Measurements from ENCODE around the gene CHRM2.

CHRM2 gene

DNA sequence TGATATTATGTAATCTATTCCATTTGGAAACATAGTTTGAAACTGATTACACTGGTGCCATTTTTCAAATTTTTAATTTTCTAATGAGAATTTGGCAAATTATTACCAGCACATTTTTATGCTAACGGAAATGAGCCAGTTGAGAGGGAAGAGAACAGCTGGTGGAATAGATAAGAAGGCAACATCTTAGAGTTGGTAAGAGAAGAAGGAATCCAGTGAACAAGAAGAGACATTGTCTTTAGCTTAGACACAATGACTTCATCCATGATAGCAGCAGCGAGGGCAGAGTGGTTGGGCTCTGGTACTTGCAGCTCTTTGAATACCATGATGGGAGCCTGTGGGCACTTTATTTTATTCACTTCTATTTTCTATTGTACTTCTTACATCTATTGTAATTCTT is 89.6 kb downstream of the CHRM2 start:
- DNase-seq (no peak), ATAC-seq (no peak)

DNA sequence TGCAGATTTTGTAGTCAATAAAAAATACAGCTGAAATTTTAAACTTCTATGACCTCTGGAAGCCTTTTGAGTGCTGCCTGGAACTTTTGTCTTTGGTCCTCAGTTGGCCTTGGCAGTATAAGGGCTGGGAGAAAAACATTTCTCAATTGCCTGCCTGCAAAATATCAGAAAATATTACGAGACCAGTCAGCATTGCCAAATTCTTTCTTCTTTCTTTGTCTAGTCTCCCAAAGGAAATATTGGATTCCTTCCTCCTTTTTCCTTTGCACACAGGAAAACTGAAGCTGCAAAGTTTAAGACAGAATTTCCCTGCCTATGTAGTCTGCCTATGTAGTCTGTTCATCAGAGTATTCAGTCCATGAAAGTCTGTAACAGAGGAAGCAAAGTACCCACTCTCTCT is 95.9 kb downstream of the CHRM2 start:
- DNase-seq (no peak), ATAC-seq (no peak)

DNA sequence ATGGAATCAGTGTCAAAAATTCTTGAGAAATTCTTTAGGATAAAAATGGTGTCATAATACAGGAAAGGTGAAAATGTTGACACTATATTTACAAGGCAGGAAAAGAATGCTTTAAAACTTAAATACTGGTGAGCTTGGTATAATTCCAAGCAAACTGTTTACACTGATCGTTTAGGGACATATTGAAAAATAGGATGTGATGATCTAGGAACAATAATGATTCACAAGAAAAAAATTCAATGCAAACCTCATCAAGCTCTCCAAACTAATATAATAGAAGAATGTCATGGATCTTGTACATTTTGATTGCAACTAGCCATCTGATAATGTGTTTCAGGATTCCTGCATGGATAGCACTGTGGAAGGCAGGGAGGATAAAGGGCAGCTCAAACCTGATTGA is 98.4 kb downstream of the CHRM2 start:
- DNase-seq (no peak), ATAC-seq (no peak)

DNA sequence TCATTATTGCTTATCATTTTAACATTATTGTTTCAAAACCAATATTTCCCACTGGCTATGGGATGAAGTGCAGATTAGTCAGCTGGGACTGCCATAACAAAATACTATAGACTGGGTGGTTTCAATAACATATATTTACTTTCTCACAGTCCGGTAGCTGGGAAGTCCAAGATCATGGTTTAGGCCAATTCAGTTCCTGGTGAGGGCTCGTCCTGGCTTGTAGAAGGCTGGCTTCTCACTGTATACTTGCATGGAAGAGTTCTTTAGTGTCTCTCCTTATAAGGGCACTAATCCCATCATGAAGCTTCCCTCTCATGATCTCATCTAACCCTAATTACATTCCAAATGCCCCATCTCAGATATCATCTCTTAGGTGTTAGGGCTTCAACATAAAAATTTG is 101.3 kb downstream of the CHRM2 start:
- ATAC-seq (no peak), DNase-seq (no peak)

DNA sequence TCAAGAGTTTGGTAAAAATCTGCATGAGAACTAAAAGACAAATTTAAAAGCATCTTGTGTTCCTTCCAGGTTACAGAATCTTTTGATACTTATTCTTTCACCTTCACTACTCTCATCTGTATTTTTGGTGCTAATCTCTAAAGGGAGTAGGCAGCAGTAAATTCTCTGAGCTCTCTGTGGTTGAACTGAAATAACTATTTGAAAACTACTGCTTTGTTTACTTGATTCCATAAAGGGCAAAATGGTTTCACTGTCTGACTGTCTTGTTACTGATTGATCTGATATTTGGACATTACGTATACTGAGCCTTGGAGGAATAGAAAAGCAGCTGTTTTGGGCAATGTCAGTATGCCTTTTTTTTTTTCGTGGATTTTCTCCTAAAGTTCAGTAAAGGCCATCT is 103.3 kb downstream of the CHRM2 start:
- DNase-seq (no peak), ATAC-seq (no peak)

DNA sequence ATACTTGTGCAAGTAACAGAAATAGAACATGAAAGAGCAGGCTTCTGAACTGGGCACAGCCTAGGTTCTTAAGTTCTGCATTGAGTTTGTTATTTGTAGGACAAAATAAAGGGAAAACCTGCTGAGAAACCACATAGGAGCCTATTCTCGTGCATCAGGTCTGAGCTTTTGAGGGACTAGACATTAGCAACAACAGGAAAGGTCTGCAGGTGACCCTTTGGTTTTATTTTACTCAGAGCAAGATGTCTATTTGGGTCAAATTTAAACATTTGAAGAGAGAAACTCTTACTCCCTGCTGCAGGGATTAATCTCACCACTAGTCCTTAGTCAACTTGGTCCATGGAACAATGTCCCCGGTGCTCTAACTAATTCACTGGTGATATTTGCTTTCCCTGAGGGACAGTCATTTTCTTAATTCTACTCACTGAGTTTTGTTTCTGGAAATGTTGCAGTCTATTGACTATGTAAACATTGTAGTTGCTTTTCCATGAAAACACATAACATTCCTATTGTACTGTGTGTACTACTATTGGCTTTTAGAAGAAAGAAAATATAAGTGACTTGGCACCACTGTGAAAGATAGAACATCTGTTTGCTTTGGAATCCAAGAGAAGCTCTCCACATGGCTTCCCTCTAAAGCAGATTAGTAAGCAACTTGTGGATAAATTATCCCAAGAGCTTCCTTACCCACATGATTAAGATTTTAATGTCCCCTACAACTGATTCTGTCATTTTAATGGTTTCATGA is 108.2 kb downstream of the CHRM2 start:
- DNase-seq (no peak), ATAC-seq (no peak)

DNA sequence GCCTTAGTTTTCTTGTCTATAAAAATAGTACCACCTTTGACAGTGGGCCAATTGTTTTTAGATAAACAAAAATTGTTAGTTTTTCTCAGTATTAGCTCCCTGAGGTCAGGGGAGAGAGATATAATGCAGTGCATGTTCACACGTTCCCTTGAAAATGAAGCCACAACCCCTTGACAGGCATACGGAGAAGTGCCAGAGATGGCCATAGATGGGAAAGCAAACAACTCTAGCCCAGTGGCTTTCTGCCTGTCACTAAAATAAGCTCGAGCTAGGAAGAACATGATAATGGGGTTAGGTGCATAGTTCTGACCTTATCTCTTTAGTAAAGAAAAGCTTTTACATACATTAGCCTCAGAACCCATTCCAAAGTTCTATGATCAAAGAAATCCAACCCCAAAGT is 124.9 kb downstream of the CHRM2 start:
- DNase-seq = no peak
- ATAC-seq = no peak

DNA sequence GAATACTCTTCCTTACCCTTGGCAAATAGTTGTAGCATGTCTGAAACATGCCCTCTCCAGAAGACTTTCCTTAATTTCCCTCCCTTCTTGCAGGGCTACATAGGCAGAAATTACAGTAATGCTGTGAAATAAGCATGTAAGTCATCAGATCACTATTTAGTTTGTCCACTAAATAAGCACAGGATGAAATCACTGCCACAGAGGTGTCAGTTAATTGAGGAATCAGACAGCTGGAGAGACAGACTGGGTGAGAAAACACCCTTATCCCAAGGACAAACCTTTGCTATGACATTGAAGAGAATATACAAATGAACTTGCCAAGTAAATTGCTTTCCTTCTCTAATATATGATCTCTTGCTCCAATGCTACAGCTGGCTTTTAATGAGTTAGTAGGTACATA is 129.3 kb downstream of the CHRM2 start:
- ATAC-seq = no peak
- no peak for DNase-seq

DNA sequence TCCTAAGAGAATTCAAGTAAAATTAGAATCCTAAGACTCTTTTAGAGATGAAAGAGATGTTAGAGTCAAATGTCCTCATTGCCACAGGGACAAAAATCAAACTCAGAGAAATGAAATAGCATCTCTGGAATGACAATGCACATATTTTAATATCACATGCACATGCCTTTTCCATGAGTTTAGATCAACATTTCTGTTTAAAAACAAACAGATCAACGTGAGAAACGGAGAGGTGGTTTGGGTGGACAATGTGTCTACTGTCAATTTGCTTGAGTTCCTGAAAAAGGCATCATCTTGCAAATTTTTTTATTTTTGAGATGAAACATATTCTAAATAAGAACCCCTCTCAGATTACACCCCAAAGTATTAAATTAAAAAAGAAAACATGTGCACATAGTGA is 130.0 kb downstream of the CHRM2 start:
- ATAC-seq (no peak), DNase-seq (no peak)

DNA sequence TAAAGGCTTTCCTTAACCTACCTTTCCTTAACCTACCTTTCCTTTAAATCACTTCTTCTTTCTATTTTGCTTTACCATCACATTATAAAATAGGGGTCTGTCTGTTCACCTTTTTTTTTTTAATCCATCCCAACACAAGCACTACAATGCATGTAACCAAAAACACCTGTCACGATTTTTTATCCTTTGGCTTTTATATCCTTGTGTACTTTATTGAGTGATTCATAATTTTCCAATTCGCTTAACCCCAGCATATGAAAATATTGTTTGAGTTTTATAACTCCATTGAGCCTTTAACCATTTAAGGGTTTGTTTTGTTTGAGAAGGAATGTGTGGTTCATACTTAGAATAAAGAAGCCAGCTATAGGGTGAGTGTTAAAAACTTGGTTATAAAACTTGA is 132.2 kb downstream of the CHRM2 start:
- no peak for DNase-seq
- ATAC-seq = no peak

DNA sequence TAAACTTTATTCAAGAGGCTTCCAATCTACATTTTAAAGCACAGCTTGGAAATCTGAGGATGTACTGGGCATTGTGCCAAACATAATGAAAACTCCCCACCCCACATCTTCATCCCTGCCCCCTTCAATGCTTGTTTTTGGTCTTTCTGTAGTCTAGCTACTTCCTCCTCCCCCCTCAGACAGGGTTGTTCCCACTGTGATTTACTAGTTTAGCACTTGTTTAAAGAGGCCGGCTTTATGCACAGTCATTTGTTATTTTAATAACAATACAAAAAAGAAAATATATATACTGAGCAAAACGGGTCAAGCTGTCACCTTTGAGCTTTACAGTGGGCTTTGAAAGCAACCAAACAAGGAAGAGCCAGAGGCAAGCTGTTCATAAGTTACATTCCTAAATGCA is 132.6 kb downstream of the CHRM2 start:
- DNase-seq (no peak), ATAC-seq (no peak)

DNA sequence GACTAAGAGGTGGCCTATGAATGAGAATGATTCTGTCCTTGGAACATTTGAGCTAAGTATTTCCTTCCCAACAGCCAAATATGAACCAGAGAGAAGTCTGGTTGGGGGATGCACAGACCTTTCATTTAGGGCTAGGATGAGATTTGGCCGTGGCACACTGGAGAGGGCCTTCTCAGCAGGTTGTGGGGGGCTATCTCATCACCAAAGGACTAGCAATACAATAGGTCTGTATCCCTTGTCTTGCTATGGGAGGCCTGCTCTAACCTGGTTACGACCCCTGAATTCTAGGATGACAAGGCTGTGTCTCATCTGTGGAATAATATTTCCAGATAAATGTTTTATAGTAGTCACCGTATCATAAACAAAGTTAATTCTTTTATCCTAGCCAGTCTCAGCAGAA is 133.0 kb downstream of the CHRM2 start:
- ATAC-seq (no peak), DNase-seq (no peak)

DNA sequence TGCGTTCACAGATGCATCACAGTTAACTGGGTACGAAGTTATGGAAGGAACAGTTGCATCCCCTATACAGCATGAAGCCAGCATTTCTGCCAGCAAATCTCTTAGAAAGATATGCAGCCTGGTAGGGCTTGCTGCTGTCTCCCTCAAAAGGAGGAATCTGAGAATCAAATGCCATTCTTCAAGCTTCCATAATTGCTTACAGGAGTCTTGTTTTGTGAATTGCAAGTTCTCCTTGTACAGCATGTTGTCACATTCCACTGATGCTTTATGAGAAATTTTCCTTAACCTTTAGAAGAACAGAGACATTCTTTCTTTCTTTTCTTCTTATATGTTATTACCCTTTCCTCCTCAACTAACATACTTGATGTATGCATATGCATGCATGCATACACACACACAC is 134.6 kb downstream of the CHRM2 start:
- DNase-seq = no peak
- ATAC-seq = no peak

DNA sequence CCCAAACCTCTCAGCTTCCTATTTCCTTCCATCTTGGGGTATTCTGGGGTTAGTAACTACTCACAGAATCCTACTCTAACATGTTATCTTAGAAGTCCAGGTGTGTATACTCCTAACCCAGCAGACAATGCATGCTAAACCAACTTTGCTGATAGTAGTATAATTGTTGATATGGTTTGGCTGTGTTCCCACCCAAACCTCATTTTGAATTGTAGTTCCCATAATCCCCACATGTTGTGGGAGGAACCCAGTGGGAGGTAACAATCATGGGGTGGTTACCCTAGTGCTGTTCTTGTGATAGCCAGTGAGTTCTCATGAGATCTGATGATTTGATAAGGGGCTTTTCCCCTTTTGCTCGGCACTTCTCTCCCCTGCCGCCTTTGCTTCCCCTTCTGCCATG is 135.1 kb downstream of the CHRM2 start:
- no peak for DNase-seq
- no peak for ATAC-seq

DNA sequence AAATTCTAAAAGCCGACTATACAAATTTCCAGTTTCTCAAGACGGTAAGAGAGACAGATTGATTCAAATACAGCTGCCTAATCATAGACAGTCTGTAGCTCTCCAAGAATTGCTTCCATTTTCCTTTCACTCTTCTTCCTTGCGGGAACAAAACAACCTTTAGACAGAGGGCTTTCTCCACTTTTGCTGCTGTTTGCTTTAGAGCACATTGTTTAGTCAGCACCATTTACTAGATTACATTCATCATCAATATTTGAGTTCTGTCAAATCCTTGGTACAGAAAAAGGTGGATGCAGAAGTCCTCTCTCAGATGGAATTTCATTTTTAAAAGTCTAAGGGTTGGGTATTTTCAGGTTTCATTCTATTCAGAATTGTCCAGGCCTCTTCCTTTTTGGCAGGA is 137.4 kb downstream of the CHRM2 start:
- DNase-seq (no peak), ATAC-seq (no peak)

DNA sequence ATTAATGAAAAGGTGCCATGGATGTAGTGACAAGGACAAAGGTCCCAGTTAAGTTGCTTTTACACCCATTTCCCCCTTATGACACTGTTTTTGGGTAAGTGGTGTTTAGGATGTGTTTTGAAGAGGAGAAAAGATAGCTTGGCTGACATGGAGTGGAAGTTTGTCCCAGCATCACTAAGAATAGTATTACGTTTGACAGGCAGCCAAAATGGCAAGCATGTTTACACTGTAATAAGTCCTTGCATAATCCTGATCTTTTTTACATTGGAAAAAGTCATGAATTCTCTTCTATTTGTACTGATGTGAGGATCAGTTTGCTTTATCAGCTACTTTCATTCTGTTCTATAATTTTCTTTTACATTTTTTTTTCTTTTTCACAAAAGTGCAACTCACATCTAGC is 137.8 kb downstream of the CHRM2 start:
- ATAC-seq (no peak), DNase-seq (no peak)

DNA sequence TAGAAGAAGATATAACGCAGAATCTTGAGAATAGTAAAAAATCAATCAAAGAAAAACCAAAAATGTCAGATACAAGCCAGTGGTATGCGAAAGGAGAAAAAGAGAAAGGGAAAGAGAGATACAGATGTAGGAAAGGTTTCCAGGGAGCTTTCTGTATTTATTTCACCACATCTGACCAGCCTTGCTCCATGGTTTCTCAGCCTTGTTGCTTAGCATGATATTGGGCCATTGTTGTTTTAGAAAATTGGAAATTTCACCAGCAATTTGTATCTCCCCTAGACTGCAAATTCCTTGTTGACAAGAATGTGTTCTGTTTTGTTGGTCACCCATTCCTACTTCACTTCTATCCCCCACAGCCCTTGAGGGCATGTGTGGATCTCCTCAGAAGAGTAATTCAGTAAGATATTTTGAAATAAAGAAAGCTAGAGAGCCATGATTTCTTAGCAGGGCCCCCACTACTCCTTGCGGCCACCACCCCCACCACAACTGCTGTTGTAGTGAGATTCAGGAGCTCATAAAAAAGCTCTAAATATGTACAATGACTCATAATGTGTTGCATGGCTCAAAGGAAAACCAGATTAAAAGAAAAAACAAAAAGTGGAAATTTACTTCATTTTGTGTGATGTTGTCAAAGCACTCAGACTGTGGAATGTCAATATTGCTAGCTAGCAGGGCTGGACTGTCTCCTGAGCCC is 138.7 kb downstream of the CHRM2 start:
- DNase-seq (no peak), ATAC-seq (no peak)

DNA sequence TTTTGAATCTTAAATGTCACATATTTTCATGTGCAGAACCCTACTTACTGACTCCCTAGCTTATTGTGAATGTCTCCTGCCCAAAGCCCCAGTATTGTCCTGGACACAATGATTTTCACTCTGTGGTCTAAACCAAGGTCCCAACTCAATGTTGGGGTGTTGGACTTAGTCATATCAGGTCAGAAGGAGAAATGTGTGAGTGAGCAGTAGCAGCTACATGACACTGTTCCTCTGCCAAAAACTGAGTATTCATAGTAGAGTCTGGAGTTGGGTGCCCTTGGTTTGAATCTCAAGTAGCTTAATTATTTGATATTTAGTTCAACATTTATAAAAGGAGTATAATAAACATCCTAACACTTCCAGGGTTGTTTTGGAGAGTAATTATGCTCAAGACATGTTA is 141.0 kb downstream of the CHRM2 start:
- ATAC-seq (no peak), DNase-seq (no peak)

DNA sequence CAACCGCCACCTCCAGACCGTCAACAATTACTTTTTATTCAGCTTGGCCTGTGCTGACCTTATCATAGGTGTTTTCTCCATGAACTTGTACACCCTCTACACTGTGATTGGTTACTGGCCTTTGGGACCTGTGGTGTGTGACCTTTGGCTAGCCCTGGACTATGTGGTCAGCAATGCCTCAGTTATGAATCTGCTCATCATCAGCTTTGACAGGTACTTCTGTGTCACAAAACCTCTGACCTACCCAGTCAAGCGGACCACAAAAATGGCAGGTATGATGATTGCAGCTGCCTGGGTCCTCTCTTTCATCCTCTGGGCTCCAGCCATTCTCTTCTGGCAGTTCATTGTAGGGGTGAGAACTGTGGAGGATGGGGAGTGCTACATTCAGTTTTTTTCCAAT is 146.6 kb downstream of the CHRM2 start:
- no peak for ATAC-seq
- no peak for DNase-seq

DNA sequence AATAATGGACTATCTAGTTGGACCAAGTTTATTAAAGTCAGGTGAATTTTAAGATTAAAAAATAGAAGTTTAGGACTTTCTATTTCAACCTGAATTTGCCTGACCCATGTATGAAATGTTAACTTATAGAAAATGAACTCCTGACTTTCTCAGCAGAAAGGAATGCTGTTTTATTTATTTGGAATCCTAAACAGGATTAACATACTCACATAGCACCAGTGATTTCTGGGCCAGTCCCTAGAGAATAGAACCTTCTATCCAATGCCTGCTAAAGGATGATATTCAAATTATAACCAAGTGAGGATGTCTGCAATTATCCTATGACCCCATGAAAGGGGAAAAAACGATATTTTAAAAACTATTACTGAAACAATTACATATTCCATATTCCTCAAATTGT is 148.8 kb downstream of the CHRM2 start:
- ATAC-seq (no peak), DNase-seq (no peak)

DNA sequence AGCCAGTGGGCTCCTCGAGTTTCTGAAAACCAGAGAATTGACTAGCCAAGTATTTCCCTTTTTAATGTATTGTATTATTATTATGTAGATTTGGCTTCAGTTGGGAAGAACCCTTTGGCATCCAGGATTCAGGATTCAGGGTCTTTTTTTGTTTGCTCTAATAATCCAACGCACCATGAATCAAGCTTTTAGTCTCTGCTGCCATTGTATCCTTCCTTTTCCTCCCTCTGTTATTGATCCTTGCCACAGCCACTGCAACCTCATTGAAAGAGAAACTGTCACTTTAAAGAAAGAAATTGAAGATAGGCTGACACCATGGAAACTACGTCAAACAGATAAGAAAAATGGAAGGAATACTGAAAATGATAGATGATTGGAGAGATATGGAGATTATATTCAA is 150.0 kb downstream of the CHRM2 start:
- DNase-seq (no peak), ATAC-seq (no peak)

DNA sequence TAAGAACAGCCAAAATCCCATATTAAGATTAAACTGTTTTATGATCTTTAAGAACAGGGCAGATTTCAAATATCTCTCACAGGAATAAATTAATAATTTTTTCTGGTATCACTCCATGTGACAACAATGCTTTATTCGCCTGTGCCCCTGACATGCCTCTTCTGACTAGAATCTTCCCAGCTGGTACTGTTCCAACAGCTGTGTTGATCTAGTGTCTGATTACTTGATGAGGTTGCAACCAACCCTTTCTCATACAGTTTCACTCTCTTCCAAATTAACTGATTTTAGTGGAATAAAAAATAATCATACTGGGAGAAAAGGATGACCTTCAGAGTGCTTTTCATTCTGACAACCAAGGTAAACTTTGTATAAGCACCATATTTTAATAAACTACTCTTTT is 151.9 kb downstream of the CHRM2 start:
- DNase-seq (no peak), ATAC-seq (no peak)

DNA sequence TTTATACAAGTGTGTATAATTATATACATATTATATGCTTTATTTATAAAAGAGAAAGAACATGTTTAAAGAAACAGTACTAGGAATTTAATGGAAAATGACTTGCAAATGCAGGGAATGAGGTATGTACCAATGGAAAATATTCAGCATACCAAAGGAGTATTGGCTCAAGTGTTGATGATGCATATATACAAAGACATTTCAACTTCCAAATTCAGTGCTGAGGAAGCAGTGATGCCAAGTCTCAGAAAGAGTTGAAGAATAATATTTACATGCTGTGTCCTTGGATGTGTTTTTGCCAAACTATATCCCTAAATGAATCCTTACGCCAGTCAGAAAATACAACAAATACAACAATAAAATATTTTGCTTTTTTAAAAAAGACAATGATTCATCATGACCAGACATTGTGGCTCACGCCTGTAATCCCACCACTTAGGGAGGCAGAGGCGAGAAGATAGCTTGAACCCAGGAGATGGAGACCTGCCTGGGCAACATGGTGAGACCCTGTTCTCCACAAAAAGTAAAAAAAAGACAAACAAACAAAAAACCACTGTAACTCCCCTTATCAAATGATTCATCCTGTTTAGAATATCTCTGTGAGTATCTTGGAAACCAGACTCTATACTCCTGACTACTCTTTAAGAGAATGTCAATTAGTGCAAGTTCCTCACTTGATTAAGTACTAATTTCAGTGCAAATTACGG is 157.2 kb downstream of the CHRM2 start:
- no peak for DNase-seq

DNA sequence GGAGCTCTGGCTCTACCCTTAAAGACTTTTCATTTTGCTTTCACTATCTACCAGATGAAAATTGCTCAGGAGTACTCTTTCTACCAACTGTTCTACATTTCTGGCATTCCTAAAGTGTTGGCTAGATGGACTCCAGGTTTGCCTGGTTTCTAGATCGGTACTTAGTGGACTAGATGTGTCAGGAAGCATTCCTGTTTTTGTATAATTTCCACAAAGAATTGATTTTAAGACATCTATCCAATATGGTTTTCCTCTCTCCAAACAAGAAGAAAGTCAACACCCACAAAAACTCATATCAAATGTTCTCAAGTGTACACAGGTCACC is 157.7 kb downstream of the CHRM2 start:
- ATAC-seq (no peak), DNase-seq (no peak)

More for the DNA sequence above, 157.2 kb downstream of the CHRM2 start:
- no peak for ATAC-seq
